ENCODE data around the gene BCL3.
"Not testable (repeated sequence)": the region's sequence is repeated elsewhere in the genome, so short reads cannot be mapped to it uniquely, and the experiment has no call there.

BCL3 gene

GRCh38 chr19:44720396-44720795, 28.1 kb upstream of the BCL3 start:
- H3K4me3 ChIP-seq (ENCODE audit: low read depth, low read length) = not testable (repeated sequence)

GRCh38 chr19:44720945-44721344, 27.6 kb upstream of the BCL3 start:
- H3K4me3 ChIP-seq (ENCODE audit: low read depth, low read length) = no peak overlapping the region

- not testable (repeated sequence) for H3K4me3 ChIP-seq (ENCODE audit: low read depth, low read length)
Measured at GRCh38 chr19:44721369-44721768, 27.1 kb upstream of the BCL3 start.

DNA sequence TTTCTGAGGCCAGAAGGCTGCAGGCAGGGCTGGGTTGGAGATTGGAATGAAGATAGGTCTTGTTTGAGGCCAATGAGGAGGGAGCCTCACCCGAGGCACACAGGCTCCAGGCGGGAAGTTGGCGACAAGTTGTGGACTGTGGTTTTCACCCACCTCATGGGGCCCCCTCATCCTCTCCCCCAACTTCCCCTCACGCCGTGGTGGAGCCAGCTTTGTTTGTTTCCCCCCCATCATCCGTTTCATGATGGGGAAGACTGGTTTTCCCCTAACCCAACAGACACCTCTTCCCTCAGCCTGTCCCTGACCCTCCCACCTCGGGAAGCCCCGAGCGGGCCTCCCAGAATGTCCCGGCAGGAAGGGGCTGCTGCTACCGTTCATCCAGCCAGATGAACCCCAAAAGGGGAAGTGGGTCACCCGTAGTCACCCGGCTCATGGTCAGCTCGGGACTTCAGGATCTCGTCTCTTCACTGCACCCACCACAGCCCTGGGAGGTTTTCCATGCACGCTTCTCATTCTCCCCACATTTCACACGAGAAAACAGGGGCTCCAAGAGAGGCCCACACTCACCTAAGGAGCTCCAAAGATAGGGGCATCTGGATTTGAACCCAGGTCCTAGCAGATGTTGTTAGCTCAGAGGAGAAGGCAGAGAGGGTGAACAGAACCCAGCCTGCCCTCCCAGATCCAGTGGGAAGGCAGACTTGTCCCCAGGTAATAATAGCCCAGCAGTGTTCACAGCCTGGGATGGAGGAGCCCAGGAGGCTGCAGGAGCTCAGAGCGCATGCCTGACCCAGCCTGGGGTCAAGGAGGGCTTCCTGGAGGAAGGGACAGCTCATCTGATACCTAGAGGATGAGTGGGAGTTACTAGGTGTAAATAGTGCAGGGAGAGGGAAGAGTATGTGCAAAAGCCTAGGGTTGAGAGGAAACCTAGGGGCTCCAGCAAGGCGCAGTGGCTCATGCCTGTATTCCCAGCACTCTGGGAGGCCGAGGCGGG, 26.1 kb upstream of the BCL3 start:
- H3K4me3 ChIP-seq (ENCODE audit: low read depth, low read length) = no peak overlapping the region

GRCh38 chr19:44723299-44723951, 25.1 kb upstream of the BCL3 start:
- no peak overlapping the region for H3K4me3 ChIP-seq (ENCODE audit: low read depth, low read length)

GRCh38 chr19:44723952-44724319, 24.6 kb upstream of the BCL3 start:
- no peak overlapping the region for H3K4me3 ChIP-seq (ENCODE audit: low read depth, low read length)

GRCh38 chr19:44725251-44725650, 23.3 kb upstream of the BCL3 start:
- no peak overlapping the region for H3K4me3 ChIP-seq (ENCODE audit: low read depth, low read length)

DNA sequence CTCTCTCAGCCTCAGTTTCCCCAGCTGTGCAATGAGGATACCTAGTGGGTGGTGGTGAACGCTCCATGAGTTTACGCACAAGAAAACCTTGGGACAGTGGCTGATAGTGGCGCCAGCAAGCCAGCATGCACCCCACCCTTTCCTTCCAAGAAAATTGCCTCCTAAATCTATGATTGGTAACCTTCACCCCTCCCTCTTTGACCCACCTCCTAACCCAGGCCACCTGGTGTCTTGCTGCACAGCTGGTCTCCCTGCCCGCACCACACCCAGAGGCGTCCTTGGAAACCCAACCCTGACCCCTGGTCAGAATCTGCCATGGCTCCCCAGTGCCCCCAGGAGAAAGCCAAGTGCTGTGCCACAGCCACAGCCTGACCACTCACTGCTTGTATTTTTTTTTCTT, 22.8 kb upstream of the BCL3 start:
- no peak overlapping the region for H3K4me3 ChIP-seq (ENCODE audit: low read depth, low read length)

GRCh38 chr19:44726465-44726864, 22.0 kb upstream of the BCL3 start:
- H3K4me3 ChIP-seq (ENCODE audit: low read depth, low read length) = no peak overlapping the region

DNA sequence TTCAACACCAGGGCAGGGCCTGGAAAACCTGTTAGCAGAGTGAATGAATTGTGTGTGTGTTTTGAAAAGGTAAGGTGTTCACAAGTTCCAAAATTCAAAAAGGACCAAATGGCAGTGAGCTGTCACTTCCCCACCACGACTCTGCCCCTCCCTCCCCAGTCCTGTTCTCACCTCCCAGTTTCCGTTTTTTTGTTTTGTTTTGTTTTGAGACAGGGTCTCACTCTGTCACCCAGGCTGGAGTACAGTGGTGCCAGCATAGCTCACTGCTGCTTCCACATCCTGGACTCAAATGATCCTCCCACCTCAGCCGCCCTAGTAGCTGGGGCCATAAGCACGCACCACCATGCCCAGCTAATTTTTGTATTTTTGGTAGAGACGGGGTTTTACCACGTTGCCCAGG, 20.3 kb upstream of the BCL3 start:
- no peak overlapping the region for H3K4me3 ChIP-seq (ENCODE audit: low read depth, low read length)

DNA sequence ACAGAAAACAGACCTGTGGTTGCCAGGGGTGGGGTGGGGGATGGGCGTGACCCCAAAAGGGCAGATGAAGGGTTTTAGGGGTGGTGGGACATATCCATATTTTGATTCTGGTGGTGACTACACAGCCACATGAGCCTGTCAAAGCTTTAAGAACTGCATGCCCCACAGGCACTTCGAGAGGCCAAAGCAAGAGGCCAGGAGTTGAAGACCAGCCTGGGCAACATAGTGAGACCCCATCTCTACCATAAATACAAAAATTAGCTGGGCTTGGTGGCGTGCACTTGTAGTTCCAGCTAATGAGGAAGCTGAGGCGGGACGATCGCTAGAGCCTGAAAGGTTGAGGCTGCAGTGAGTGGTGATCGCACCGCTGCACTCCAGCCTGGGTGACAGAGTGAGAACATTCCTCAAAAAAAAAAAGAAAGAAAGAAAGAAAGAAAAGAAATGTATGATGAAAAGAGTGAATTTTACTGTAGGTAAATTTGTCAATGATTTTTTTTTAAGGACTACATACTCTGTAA, 18.9 kb upstream of the BCL3 start:
- H3K4me3 ChIP-seq (ENCODE audit: low read depth, low read length) = no peak overlapping the region

- H3K4me3 ChIP-seq (ENCODE audit: low read depth, low read length) = no peak overlapping the region
Measured at GRCh38 chr19:44731081-44731480, 17.4 kb upstream of the BCL3 start.

GRCh38 chr19:44731622-44732021, 16.9 kb upstream of the BCL3 start:
- no peak overlapping the region for H3K4me3 ChIP-seq (ENCODE audit: low read depth, low read length)

- H3K4me3 ChIP-seq (ENCODE audit: low read depth, low read length) = no peak overlapping the region
Measured at GRCh38 chr19:44732235-44733014, 16.1 kb upstream of the BCL3 start.

DNA sequence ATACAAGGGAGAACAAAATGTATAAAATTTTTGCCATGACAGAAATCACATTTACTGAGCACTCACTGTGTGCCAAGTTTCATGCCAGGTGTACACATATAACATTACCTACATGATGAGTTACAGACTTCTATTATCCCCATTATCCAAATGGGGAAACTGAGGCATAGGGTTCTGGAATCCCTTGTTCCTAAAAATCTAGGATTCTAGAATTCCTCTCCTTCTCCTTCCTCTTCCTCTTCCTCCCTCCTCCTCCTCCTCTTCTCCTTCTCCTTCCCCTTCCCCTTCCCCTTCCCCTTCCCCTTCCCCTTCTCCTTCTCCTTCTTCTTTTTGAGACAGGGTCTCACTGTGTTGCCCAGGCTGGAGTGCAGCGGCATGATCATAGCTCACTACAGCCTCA, 14.2 kb upstream of the BCL3 start:
- no peak overlapping the region for H3K4me3 ChIP-seq (ENCODE audit: low read depth, low read length)

GRCh38 chr19:44735011-44735410, 13.5 kb upstream of the BCL3 start:
- no peak overlapping the region for H3K4me3 ChIP-seq (ENCODE audit: low read depth, low read length)

DNA sequence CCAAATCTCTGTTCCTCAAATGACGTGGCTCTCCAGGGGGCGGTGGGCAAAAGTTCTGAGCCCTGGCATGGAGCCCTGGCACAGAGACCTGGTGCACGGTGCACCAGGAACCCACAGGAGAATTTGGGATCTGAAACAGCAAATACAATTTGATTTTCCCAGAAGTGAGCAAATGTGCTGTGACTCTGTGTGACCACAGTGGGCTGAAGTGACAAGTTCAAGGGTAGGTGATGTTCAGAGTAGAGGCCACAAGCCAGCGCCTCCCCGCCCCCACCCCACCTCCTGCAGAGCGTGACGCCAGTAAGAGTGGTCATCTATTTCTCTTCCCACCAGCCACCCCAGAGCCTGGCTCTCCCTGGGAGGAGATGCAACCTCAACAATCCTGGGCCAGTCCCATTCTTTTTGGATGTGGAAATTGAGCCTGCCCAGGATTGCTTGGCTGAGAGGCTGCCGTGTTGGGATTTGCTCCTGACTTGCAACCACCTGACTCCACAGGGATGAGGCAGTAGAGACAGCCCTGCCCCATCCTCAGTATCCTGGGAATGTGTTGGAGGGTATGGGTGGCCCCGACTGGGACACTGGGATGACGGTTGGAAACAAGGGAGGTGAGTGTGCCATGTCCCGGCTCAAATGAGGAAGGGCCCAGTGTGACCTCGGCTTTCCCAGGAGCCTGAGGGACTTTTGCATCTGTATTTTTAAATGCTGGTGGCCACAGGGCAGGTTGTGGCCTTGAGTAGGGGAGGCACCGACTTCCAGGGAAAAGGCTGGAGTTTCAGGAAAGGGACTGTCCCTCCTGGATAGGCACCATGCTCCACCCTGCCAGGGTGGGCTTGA, 11.1 kb upstream of the BCL3 start:
- no peak overlapping the region for H3K4me3 ChIP-seq (ENCODE audit: low read depth, low read length)

- no peak overlapping the region for H3K4me3 ChIP-seq (ENCODE audit: low read depth, low read length)
Measured at GRCh38 chr19:44738136-44738535, 10.4 kb upstream of the BCL3 start.

DNA sequence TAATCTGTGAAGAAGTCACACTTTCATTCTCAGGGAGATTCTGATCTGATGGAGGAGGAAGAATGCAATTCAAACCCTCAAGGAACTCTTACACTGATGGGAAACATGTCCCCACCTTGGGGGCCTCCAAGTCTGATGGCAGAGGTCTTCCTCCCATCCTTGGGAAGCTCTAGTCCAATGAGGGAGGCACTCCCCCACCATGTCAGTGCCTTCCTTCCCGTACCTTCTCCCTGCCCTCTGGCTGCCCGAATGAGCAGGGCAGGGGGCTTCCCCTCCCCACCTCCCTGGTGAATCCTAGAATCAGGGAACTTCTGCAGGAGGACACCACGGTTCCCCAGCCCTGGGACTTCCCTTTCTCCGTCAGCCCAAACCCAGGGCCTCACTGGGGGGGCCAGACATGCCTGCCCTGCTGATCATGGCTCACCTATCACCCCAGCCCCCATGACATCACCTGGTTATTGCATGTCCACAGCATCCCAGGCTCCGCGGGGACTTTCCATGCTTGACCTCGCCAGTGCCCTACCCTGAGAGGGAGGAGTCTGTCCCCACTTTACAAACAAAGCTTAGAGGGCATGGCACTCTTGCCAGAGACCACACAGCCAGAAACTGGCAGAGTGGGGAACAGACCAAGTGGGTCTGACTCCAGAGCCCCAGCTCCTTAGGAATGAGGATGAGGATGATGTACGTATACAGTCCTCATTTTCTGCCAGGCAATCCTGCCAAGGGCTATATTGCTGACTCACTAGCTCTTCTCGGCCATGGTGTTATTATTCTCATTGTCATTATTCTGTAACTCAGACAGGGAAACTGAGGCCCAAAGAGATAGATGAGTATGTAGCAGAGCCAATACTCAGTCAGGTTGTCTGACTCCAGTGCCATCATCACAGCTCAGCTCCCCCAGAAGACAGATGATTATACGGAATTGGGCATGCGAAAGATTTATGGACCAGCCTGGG, 9.6 kb upstream of the BCL3 start:
- no peak overlapping the region for H3K4me3 ChIP-seq (ENCODE audit: low read depth, low read length)
